Erythroblast (primary cell): ENCODE measurements around the gene POLDIP3.

Source experiments
- GATA1 ChIP-seq: IDR thresholded peaks from 2 replicates; pipeline ENCODE4 v1.6.1; 2011; ENCODE audit warnings: low read depth, mild to moderate bottlenecking, control low read depth, low read length, moderate library complexity
- POLR2A ChIP-seq: IDR thresholded peaks from 2 replicates; pipeline ENCODE4 v1.6.1; 2011; ENCODE audit warnings: mild to moderate bottlenecking, low read length

GRCh38 chr22:42619261-42620063 lies 4.8 kb upstream of the POLDIP3 start:
- no peak for TF ChIP-seq POLR2A
- TF ChIP-seq GATA1 = no peak
